HG03175 (cell line): ENCODE measurements around the gene MAN1C1.
"Not testable (repeated sequence)": the region's sequence is repeated elsewhere in the genome, so short reads cannot be mapped to it uniquely, and the experiment has no call there.

Source experiments
- ATAC-seq: cut with Tn5 transposase; IDR thresholded peaks from one replicate; pipeline ENCODE4 v1.9.1; 2021; ENCODE audit warnings: mild to moderate bottlenecking, moderate library complexity; ENCODE audit not compliant: unreplicated experiment

MAN1C1 gene

DNA sequence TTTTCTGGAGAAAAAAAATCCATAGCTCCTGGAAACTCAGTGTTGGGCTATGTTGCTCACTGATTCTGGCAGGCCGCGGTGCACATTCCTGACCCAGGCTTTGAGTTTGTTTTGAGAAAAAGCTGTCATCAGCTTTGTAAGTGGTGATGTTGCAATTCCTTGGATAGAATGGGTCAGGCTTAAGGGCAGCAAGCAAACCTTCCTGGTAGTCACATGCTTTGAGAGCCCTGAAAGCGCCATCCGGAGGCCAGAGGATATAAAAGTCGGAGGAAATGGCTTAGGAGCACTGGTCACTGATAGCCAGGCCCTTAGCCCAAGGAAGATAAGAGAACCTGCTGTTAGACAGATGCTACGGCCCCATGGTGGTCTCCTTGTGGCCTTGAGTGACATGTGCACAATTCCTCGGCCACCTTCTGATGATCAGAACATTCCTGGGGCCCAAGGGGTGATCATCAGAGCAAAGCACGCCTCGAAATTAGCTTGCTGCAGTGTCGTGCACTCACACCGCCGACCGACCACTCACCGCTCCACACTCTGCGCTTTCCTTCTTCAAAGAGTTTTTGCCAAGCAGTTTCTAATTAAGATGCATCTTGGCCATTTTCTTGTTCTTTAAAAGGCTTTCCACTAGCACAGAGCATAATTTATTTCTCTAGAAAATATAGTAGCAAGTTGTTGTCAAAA lies 78.6 kb downstream of the MAN1C1 start:
- no peak for ATAC-seq

DNA sequence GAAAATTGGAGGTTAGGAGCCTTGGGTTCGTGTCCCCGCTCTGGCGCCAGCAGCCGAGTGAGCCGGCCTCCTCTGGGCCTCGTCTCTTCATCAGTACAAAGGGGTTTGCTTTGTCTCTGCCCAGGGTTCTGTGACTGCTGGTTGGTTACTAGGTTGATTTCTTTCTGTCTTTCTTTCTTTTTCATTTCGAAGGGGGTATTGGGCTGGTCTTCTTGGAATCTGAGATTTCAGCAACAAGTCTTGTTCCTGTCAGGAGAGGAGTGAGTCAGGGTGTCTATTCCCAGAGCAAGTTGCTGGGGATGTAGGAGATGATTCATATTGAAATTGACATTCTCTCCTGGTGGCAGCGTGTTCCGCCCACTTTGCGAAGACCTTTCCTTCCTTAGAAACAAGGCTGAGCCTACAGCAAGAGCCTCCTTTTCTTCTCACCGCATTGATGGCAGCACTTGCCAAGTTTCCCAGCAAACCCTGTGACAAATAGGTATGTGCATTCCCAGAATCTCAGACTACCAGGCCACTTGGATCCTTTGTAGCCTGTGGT lies 79.2 kb downstream of the MAN1C1 start:
- ATAC-seq: no peak

DNA sequence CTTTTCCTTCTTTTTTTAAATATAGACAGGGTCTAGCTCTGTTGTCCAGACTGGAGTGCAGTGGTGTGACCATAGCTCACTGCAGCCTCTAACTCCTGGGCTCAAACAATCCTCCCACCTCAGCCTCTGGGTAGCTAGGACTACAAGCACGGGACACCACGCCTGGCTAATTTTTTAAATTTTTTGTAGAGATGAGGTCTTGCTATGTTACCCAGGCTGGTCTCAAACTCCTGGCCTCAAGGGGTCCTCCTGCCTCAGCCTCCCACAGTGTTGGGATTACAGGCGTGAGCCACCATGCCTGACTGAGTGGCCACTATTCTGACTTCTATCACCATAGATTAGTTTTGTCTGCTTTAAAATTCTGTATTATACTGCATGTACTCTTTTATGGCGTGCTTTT lies 80.1 kb downstream of the MAN1C1 start:
- not testable (repeated sequence) for ATAC-seq

DNA sequence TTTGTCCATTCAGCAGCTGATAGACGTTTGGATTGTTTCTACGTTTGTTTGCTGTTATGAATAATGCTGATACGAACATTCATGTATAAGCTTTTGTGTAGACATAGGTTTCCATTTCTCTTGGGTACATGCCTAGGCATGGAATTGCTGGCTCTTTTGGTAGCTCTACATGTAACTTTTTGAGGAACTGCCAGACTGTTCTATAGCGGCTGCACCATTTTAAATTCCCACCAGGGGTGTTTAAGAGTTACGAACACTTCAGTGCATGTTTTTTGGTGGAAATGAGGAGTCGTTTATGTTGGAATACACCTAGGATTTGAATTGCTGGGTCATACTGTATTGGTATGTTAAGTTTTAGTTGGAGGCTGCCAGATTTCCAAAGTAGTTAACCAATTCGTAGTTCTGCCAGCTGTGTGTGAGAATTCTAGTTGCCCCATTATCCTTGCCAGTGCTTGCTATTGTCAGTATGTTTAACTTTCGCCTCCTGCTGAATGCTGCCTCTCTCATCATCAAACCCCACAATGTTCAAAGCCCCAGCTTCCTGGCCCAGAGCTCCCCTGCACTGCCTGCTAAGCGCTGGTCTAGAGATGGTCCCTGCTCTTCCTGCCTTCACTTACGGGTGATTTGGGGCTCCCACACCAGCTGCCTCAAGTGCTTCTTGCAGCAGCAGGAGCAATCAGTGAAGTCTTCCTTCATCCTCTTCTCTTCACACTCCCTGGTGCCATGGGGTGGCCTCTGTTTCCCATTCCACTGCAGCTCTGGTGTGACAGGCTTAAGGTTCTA lies 81.0 kb downstream of the MAN1C1 start:
- no peak for ATAC-seq

DNA sequence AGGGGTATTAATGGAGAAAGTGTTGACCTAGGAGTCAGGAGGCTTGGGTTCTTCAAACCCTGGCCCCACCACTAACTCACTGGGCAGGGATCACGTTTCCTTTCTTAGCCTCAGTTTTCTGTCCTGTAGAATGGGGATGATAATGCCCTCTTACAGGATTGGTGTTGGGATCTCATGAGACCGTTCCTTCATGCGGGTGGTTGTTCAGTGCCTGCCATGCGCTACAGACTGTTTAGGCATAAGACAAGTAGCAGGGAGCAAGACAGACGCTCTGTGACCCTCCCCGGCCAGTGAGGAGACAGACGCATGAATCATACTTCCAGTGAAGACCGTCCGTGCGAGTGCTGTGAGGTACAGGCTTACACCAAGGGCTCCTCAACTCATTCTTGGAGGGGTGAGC lies 81.7 kb downstream of the MAN1C1 start:
- ATAC-seq: no peak

DNA sequence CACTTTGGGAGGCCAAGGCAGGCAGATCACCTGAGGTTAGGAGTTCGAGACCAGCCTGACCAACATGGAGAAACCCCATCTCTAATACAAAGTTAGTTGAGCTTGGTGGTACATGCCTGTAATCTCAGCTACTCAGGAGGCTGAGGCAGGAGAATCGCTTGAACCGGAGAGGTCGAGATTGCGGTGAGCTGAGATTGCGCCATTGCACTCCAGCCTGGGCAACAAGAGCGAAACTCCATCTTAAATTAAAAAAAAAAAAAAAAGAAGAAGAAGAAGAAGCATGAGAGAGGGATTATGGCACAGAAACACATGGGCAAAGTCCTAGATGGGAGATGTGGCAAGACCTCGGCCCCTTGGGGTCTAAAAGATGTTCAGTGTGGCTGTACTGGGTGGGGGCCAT lies 82.5 kb downstream of the MAN1C1 start:
- ATAC-seq: not testable (repeated sequence)

DNA sequence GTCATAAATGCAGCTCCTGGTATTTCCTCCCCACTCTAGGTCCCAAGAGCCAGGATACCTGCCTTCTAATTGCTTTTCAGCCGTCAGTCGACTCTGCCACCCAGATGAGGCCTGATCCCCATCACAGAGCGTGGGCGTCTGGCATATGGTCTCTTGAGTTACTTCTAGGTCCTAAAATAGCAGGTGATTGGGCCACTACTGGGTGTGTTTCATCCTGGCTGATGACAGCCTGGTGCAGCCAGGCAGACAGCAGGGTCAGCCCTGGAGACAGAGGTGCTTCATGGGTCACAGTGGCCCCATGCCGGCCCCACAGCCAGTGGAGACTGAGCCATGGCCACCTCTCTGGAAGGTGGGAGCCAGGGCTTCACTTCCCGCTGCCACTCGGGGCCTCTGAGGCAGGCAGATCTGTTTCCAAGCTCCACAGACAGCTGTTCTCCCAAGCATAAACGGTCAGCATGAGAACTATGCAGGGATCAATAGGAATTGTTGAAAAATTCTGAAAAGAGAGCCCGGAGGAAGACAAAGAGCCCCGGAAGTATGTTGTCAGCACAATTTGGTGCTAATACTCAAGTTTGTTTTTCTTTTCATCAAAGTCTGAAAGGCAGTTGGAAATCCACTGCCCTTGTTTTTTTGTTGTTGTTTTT lies 83.0 kb downstream of the MAN1C1 start:
- no peak for ATAC-seq

DNA sequence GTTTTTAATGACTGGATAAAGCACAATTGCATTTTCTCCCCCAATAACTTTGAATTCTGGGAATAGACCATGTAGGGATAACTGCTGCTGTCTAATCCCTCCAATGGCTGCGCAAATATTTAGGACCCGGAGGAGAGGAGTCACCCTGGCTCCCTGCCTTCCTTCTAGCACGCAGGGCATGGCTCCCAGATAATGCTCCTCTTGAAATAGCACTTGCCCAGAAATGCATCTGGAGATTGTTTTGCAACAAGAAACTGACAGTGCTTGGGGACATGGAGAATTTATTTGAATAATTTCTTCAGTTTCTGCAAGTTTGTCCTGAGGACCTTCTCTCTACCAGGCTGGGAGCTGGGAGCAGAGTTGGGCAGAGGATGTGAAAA lies 83.5 kb downstream of the MAN1C1 start:
- no peak for ATAC-seq

DNA sequence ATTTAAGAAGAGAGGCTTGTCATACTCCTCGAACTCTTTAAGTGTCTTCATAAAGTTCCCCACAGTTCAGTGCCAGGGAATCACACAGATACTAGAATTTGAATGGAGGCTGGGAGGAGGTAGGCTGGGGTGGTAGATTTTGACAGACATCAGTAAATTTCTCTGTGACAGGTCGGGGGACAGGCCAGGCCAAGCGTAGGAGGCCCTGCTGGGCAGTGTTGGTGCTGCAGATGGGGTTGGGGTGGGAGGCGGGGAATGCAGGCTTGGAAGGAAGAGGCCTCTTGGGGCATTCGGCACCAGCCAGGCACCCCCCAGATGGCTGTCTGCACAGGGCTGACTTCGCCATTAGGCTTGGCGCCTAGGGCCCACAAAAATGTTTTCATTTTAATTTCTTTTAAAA lies 84.0 kb downstream of the MAN1C1 start:
- ATAC-seq: no peak

DNA sequence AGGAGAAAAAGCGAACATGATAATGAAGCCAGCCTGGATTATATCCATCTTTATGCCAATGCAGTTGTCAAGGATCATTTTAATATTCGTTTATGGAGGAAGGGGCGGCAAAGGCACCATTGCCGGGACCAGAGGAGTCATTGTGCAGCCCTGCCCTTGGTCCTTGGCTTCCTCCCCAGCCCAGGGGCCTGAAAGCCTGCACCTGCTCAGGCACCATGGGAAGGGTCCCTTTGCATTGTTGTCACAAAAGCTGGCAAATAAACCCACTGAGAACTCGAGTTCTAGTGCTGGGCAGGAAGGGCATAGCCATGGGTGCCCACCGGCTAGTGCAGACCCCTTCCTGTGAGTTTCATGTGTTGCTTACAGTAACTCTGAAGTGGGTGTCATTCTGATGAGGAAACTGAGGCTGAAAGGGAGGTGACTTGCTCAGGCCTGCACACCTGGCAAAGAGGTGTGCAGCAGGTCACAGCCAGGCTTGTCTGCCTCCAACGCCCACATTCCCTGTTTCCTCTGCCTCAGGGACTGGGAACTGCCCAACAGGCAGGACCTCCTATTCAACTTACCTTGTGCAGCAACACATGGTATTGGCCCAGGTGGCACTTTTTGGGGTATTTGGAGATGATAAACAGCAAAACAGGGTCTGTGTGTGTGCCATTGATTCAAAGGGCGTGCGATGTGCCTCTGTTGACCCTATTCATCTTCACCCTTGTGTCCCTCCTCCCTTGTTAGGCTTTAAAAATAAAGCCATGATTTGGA lies 84.6 kb downstream of the MAN1C1 start:
- ATAC-seq: no peak

DNA sequence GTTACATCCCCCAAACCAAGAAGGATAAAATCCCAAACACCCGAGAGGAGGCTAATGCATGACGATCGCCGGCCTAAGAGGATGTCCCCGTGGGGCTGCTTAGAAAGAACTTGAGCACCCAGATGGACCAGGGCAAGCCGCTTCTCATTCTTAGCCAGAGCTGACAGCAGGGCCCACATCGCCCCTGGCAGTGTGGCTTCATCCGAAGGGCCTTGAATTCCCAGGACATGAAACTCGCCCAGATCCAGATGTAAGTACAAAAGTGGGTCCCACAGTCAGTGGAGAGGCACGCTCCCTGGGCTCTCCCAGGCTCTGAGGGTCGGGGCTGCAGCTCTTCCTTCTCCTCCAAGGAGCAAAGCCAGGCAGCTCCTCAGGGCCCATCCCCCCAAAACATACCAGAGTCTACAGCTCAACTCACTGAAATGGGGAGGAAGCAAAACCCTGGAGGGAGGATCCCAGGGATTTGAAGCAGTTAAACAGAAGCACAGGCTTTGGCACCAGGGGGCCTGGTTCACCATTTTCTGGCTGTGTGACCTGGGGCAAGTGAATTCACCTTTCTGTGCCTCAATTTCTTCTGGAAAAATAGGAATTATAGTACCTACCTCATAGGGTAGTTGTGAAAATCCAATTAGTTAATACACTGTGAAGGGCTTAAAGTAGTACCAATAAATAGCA lies 85.6 kb downstream of the MAN1C1 start:
- ATAC-seq: no peak

DNA sequence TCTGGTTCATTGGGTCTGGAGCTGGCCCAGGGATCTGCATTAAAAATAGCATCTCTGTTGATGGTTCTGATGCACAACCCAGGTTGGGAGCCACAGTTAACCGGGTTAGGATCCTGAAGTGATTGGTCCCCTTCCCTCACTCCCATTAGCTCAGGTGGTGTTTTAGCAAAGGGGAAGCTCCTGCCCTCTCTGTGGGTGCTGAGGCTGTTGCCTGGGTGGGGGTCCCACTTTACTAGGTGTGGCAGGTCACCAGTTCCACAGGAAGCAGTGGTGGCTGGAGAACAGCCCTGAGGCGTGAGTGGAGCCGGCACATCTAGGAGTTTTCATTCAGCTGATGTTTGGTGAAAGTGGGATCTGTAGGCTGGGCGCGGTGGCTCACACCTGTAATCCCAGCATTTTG lies 86.5 kb downstream of the MAN1C1 start:
- ATAC-seq: no peak

DNA sequence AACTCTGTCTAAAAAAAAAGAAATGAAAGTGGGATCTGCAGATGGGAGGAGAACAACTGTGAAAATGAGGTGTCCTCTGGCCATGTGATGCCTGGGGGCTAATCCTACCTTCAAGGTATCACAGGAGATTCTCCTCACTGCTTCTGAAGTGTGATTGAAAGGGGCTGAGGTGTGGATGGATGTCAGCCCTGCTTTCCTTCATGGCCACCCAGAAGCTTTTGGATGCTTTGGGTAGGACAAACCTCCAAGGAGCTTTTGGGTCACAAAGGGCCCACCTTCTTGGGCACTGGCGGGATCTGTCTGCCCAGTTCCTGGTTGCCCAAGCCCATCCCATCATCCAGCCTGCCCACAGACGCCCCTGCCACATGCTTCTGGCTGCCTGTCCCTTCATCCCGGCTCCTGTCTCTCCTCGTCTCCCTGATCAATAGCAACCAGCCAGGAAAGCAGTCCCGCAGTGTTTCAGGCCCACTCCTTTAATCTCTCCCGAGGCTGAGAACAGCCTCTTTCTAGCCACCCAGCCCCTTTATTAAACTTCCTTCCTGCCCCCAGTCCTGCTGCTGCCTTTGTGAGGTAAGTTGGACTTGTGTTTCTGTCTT lies 87.2 kb downstream of the MAN1C1 start:
- no peak for ATAC-seq

DNA sequence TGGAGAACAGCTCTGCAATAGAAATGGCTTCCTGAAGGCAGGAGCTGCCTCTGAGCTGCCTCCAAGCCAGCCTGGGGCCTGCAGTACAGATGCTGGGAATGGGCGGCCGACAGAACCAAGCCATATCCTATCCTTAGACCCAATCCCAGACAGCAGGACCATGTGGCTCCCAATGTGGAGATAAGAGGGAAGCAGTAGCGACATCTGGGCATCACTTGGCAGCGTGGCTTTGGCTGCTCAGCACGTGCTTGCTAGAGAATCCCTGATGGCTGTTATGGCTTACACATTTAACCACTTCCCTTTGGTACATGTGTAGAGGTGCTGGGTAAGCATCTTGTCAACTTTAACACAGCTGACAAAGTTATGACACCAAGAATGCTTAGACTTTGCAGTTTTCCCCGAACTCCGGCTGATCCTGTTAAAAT lies 87.7 kb downstream of the MAN1C1 start:
- no peak for ATAC-seq

DNA sequence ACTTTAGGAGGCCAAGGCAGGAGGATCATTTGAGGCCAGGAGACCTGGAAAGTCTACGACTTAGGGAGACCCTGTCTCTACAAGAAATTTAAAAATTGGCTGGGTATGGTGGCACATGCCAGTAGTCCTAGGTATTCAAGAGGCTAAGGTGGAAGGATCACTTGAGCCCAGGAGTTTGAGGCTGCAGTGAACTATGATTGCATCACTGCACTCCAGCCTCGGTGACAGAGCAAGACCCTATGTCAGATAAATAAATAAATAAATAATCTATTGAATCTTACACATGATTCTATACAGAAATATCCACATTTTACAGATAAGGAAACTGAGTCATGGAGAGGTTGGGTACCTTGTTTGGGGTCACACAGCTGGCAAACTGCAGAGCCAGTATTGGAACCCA lies 89.1 kb downstream of the MAN1C1 start:
- ATAC-seq: no peak

DNA sequence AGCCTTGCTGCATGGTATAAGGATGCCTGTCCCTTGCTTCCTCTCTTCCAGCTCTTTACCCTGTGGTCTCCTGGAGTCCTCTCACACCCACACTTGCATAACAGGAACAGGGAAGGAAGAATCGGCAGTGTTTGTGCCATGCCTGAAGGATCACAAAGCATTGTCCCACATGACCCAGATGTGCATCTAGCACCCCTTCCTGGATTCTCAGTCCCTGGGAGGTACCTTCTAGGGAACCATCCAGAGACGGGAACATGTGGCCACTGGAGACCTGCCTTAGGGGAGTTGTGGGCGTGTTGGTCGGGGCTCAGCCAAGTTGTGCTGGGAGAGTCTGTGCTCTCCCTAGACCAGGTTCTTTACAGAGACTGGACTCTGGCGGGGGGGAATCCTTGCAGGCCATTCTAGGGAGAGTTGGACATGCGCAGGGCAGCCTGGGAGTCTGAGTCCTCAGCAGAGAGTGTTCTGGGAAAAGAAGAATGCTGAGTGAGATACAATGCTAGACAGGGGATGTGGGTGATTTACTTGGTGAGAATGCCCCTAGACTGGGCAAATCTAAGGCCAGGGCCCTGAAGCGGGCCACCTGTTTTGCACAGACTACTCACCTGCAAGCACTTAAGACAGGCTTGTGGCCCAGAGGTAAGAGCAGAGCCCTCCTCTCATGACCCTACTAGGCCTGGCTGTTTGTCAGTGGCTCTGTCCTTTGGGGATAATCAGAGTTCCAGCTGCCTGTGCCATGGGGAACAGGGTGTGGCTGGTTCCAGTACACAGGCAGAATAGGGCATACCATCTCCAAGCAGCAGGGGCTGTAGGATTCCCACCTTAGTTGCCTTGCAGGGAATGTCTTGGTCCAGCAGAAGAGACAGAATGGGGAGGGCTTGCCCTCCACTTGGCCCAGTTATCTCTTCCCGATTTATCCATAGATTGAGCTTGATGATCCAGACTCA lies 89.8 kb downstream of the MAN1C1 start:
- no peak for ATAC-seq

DNA sequence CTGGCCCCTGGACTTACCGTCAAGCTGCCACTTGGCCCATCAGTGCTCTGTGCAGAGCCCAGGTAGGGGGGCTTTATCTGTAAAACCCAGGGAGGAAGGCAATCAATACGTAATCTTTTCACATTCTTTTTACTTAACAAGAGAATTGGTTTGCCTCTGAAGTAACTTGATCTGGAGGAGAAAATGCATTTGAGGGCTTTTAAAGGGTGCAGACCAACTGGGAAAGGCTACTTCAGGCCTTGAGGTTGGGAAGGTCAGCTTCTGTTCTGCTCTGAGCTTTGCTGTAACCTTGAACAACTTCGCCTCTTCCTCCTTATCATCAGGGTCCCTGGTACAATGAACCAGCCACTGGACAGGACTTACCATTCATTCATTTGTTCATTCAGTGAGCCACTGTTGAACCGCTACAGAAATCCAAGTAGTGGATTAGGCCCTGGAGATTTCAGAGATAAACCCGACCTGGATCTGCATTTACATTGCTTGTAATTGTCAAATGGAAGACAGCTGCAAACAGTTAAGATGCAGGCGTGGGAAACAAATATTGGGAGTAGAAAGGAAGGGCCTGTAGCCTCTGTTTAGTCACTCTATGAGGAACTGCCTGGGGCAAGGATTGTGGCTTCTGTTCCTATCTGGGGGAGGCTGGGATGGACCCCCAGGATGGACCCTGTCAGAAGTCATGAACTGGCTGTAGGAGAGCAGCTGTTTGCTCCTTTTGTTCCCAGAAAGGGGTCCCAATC lies 90.9 kb downstream of the MAN1C1 start:
- ATAC-seq: no peak

DNA sequence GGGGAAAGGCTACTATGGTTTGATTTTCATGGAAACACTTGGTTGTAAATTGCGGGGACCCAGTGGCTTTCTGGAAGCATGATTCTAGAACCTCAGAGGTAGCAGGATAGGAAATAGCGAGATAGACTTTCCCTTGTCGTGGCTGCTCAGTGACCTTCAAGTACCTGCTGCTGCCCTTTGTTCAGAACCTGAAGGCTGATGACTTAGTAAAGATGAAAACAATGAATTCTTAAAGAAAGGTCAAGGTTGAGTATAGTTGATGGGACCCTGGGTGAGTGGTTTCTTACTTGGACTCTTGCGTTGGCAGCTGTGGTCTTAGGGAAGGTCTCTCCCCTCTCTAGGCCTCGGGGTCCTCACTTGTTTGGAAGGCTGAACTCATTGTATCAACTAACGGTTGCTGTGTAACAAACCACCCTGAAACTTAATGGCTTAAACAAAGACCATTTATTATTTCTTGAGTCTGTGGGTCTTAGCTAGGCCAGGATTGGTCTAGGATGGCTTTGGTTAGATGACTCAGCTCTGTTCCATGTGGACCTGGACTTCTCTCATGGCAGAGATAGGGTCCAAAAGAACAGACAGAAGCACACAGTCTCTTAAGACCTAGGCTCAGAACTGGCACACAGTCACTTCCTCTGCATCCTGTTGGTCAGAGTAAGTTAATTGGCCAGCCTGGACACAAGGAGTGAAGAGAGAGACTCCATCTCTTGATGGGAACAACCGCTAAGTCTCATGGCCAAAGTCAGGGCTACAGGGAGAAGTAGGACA lies 94.2 kb downstream of the MAN1C1 start:
- no peak for ATAC-seq
